Testis (tissue), 2 donors: Measurements from ENCODE around the gene CREBBP.

ENCODE experiments used
- POLR2A ChIP-seq: fragments of 450-650 bp; IDR thresholded peaks from one replicate; pipeline ENCODE4 v1.6.1; 2017; ENCODE audit warnings: antibody characterized with exemption, mild to moderate bottlenecking, moderate library complexity
- TF ChIP-seq, protein P1 (sequence below), 3 experiments: fragments of 450-650 bp in 2 of 3; fragments of 200-600 bp in 1 of 3; sonication (generic) in 1 of 3; IDR thresholded peaks; one replicate each; pipeline ENCODE4 v1.5.1; 2016 to 2019; ENCODE audit warnings: antibody characterized with exemption in 3 of 3, mild to moderate bottlenecking in 2 of 3, moderate library complexity in 1 of 3

DNA sequence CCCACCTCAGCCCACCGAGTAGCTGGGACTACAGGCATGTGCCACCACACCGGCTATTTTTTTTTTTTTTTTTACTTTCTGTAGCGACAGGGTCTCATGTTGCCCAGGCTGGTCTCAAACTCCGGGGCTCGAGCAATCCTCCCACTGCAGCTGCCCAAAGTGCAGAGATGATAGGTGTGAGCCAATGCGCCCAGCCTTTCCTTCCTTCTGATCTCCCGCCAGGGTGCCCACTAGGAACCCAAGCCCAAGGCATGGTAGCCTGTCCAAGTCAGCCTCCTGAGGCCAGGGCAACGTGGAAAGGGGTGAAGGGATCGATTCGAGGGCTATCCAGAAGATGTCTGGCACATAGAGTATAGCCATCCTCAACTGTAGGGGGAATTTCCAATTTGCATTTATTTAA, 9.6 kb upstream of the CREBBP start:
- no peak for TF ChIP-seq POLR2A
- TF ChIP-seq, protein P1, sequence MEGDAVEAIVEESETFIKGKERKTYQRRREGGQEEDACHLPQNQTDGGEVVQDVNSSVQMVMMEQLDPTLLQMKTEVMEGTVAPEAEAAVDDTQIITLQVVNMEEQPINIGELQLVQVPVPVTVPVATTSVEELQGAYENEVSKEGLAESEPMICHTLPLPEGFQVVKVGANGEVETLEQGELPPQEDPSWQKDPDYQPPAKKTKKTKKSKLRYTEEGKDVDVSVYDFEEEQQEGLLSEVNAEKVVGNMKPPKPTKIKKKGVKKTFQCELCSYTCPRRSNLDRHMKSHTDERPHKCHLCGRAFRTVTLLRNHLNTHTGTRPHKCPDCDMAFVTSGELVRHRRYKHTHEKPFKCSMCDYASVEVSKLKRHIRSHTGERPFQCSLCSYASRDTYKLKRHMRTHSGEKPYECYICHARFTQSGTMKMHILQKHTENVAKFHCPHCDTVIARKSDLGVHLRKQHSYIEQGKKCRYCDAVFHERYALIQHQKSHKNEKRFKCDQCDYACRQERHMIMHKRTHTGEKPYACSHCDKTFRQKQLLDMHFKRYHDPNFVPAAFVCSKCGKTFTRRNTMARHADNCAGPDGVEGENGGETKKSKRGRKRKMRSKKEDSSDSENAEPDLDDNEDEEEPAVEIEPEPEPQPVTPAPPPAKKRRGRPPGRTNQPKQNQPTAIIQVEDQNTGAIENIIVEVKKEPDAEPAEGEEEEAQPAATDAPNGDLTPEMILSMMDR (IDR thresholded peaks at IDR 0.05), result no peak
